ENCODE results near the gene PTER.

PTER gene

DNA sequence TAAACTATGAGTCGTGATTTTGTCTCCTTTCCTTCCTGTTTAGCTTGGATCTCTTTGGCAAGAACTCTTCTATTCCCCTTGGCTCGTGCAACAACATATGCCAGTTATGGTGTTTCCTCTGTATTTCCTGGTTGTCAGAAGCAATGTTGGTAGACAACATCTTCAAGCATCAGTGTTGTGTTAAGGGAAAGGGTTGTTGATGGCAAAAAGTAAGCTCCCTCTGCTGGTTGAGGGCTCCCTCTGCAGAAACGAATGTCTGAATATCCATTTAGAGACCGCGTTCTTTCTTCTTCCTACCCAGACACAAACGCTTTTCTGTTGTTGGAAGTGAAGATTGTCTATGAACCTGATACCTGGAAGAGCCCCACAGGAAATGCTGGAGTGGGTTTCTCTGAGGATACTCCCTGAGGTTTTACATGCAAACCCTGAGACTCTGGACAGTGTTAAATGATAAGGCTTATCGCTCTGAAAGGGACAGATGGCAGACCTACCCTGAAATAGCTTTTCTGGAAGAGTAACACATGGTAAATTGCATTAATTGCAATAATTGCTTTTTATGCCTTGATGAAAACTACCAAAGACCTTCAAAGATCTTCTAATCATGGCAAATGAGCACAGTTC, 108.4 kb downstream of the PTER start:
- DNase-seq = peak; percentile 42

DNA sequence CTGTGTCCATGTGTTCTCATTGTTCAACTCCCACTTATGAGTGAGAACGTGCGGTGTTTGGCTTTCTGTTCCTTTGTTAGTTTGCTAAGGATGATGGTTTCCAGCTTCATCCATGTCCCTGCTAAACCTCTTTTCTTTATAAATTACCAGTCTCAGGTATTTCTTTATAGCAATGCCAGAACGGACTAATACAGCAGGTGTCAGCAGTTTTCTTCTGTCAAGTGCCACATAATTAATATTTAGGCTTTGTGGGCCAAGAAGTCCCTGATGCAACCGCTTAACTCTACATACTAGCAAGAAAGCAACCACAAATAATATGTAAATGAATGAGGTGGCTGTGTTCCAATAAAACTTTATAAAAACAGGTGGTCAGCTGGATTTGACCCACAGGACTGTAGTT, 111.2 kb downstream of the PTER start:
- no peak for DNase-seq

DNA sequence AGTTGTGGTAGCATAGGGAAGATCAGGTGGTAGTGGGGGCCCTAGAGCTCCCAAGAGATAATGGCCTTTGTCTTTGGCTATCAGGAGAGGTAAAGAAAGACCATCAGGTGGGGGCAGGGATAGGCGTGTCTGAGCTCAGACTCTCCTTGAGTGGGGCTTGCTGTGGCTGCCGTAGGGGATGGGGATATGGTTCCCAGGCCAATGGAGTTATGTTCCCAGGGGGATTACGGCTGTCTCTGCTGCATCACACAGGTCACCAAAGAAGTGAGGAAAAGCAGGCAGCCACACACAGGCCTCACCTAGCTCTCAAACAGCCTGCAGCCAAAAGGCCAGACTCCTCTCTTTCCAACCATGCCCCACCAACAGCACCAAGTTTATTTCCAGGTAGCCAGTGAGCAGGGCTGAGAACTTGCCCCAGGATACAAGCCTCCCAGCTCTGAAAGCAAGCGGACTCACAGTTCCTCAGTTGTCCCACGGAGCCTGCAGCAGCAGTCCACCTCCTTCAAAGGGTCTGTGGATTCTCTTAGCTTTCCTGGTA, 122.5 kb downstream of the PTER start:
- DNase-seq = no peak

DNA sequence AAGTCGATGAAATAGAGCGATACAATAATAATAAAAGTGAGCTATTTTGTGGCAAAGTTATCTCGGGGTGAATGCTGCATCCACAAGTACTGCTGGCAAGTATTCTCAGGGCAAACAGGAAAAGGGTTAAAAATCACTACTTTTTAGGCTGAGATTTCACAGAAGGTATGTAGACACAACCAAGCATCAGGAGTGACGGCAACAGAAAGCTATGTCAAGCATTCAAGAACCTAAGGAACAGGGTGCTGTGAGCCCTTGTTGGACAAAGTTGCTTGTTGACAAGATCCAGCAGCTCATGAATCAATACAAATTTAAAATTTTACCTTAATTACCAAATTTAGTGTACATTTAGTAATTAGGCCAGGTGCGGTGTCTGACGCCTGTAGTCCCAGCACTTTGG, 126.1 kb downstream of the PTER start:
- DNase-seq = no peak
